ENCODE measurements around the gene NFASC. TPM values are rescaled to one million over a fixed set of nuclear protein-coding genes. Genes with fewer than 3 reads are reported as not detected.

NFASC gene
- total RNA-seq, 1 donor from 2014 or later: 6.9 TPM

- no peak for TF ChIP-seq CTCF (IDR thresholded peaks at IDR 0.05; ENCODE audit: unreplicated experiment)
- Mint-ChIP-seq H3K36me3 (ENCODE audit: insufficient read depth) (no peaks in the 10 kb centered on the region), H3K4me1 (ENCODE audit: low read depth) (no peaks in the 10 kb centered on the region), H3K9me3 (ENCODE audit: low read depth) (no peaks in the 10 kb centered on the region), H3K4me3 (ENCODE audit: low read depth) (no peak overlapping the region), H3K27ac (no peak overlapping the region), H3K27me3 (peaks cover 50% of the 10 kb centered on the region)
- no peak for DNase-seq (ENCODE audit: low spot score, unreplicated experiment)
Observed at GRCh38 chr1:205047764-205048231, 177.1 kb downstream of the NFASC start.

- H3K4me3 Mint-ChIP-seq (ENCODE audit: low read depth): no peak overlapping the region
- no peak overlapping the region for H3K27ac Mint-ChIP-seq
- no peaks in the 10 kb centered on the region for H3K4me1 Mint-ChIP-seq (ENCODE audit: low read depth)
- no peaks in the 10 kb centered on the region for H3K9me3 Mint-ChIP-seq (ENCODE audit: low read depth)
- peaks cover 54% of the 10 kb centered on the region for H3K27me3 Mint-ChIP-seq
- no peak for TF ChIP-seq CTCF (IDR thresholded peaks at IDR 0.05; ENCODE audit: unreplicated experiment)
- no peaks in the 10 kb centered on the region for H3K36me3 Mint-ChIP-seq (ENCODE audit: insufficient read depth)
- DNase-seq (ENCODE audit: low spot score, unreplicated experiment): no peak
Observed at GRCh38 chr1:205048382-205048781, 177.7 kb downstream of the NFASC start.

- Mint-ChIP-seq H3K27me3 (peaks cover 44% of the 10 kb centered on the region), H3K9me3 (ENCODE audit: low read depth) (no peaks in the 10 kb centered on the region), H3K36me3 (ENCODE audit: insufficient read depth) (no peaks in the 10 kb centered on the region), H3K4me1 (ENCODE audit: low read depth) (no peaks in the 10 kb centered on the region), H3K4me3 (ENCODE audit: low read depth) (no peak overlapping the region), H3K27ac (no peak overlapping the region)
- TF ChIP-seq CTCF (IDR thresholded peaks at IDR 0.05; ENCODE audit: unreplicated experiment): no peak
- no peak for DNase-seq (ENCODE audit: low spot score, unreplicated experiment)
Observed at GRCh38 chr1:205049479-205049878, 178.8 kb downstream of the NFASC start.

- peaks cover 23% of the 10 kb centered on the region for H3K27me3 Mint-ChIP-seq
- no peak for DNase-seq (ENCODE audit: low spot score, unreplicated experiment)
- H3K4me3 Mint-ChIP-seq (ENCODE audit: low read depth): no peak overlapping the region
- H3K27ac Mint-ChIP-seq: no peak overlapping the region
- no peak for TF ChIP-seq CTCF (IDR thresholded peaks at IDR 0.05; ENCODE audit: unreplicated experiment)
- H3K9me3 Mint-ChIP-seq (ENCODE audit: low read depth): no peaks in the 10 kb centered on the region
- H3K4me1 Mint-ChIP-seq (ENCODE audit: low read depth): no peaks in the 10 kb centered on the region
- H3K36me3 Mint-ChIP-seq (ENCODE audit: insufficient read depth): no peaks in the 10 kb centered on the region
Observed at GRCh38 chr1:205052690-205053089, 182.0 kb downstream of the NFASC start.

GRCh38 chr1:205053296-205053695 is 182.6 kb downstream of the NFASC start:
- Mint-ChIP-seq H3K4me1 (ENCODE audit: low read depth) (no peaks in the 10 kb centered on the region), H3K4me3 (ENCODE audit: low read depth) (no peak overlapping the region), H3K9me3 (ENCODE audit: low read depth) (no peaks in the 10 kb centered on the region), H3K27me3 (peaks cover 23% of the 10 kb centered on the region), H3K36me3 (ENCODE audit: insufficient read depth) (no peaks in the 10 kb centered on the region), H3K27ac (no peak overlapping the region)
- DNase-seq (ENCODE audit: low spot score, unreplicated experiment): no peak
- TF ChIP-seq CTCF (IDR thresholded peaks at IDR 0.05; ENCODE audit: unreplicated experiment): no peak
